GM03348 (cell line): ENCODE data around the gene WFDC1.

Experiments
- DNase-seq: peaks from one replicate; pipeline ENCODE4 v3.0.0; 2012; ENCODE audit warnings: low spot score

The WFDC1 gene

GRCh38 chr16:84355149-84355548, 60.5 kb downstream of the WFDC1 start:
- DNase-seq, result no peak

GRCh38 chr16:84356176-84356575, 61.5 kb downstream of the WFDC1 start:
- DNase-seq, result no peak

- DNase-seq, result no peak
Observed at GRCh38 chr16:84356591-84357116, 62.0 kb downstream of the WFDC1 start.

DNA sequence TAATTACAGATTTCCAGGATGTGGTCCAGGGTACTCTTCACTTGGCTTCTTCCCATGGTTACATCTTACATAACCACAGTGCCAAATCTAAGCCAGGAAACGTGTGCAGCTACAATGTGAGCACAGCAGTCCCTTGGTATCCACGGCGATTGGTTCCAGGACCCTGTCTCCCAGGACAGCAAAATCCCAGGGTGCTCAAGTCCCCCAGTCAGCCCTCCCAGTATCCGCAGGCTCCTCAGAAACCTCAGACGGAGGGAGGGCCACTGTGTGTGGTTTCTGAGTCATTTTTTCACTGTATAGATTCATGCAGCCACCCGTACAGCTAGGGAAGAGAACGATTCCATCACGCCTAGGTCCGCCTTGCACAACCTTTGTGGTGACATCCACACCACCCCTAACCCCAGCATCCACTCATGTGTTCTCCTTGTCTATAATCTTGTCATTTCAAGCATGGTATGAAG, 62.5 kb downstream of the WFDC1 start:
- no peak for DNase-seq

GRCh38 chr16:84358601-84359295, 64.1 kb downstream of the WFDC1 start:
- no peak for DNase-seq

- no peak for DNase-seq
Observed at GRCh38 chr16:84359326-84359725, 64.6 kb downstream of the WFDC1 start.

GRCh38 chr16:84360170-84360569, 65.5 kb downstream of the WFDC1 start:
- DNase-seq, result no peak

DNA sequence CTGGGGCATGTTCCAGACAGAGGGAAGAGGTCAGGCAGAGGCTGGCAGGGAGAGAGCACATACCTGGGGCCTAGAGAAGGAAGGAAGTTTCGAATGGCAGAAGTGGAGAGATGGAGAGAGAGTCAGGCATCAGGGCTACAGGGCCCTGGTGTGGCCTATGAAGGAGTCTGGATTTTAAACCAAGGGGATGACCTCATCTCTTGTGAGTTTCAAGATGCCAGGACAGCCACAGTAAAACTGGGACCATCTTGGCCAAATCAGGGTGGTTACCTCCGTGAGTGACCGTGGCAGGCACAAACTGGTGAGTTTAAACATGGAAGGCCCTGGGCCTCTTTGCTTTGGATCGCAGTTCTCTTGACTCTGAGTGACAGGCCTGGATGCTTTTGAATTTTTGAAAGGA, 66.1 kb downstream of the WFDC1 start:
- no peak for DNase-seq

DNA sequence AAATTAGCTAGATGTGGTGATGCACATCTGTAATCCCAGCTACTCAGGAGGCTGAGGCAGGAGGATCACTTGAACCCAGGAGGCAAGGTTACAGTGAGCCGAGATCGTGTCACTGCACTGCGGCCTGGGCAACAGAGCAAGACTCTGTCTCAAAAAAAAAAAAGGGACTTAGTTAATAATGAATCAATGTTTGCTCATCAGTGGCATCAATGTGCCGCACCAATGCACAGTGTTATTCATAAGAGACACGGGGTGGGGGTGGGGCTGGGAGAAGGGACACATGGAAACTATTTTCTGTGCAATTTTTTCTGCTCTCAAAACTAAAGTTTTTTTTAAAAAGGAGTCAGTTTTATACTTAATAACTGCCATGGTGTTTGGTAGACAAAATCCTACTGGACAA, 66.9 kb downstream of the WFDC1 start:
- no peak for DNase-seq

GRCh38 chr16:84362471-84362941, 67.8 kb downstream of the WFDC1 start:
- DNase-seq, result no peak

DNA sequence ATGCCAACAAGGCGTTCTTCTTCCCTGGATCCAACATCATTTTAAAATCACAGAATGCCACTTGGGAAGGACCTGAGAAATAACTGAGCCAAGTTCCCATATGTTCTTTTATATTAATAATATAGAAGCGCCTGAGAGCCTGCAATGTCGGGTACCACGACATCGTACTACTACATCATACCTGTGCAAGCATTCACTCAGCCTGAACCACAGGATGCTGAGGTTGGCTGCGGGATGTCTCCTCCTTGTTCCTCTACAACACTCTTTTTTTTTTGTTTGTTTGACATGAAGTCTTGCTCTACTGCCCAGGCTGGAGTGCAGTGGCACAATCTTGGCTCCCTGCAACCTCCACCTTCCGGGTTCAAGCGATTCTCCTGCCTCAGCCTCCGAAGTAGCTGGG, 71.5 kb downstream of the WFDC1 start:
- no peak for DNase-seq

GRCh38 chr16:84367297-84367680, 72.6 kb downstream of the WFDC1 start:
- DNase-seq, result no peak

GRCh38 chr16:84367750-84368307, 73.2 kb downstream of the WFDC1 start:
- DNase-seq, result no peak

DNA sequence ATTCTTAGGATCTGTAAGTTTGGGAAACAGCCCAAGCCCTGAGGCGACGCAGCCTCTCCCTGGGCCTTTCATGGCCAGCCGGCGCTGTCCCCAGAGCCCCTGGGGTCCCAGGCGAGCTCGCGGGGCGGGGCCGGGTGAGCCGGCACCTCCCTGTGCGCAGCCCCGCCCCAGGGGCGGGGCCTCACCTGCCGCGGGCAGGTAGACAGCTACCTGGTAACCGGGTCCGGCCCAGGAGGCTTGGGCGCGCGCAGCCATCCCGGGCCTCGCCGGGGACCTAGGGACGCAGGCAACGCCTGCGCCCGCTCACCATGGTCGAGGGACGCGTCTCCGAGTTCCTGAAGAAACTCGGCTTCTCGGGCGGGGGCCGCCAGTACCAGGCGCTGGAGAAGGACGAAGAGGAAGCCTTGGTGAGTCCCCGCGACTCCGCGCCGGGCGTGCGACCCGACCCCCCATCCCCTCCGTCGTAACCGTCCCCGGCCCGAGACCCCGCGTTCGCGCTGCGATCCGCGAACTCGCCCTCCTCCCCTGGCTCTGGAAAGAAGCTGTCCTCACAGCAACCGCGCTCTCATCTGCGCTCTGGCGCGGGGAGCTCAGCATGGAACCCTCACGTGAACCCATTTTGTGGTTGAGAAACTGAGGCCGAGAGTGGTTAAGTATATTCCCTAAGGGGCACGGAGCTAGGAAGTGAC, 73.8 kb downstream of the WFDC1 start, which contains the start of gene ATP2C2:
ATP2C2 (plus strand) TSS at position 231 of the 689 bp plus-strand sequence; CDS start at position 309, 78 bp downstream.
- DNase-seq, result no peak

DNA sequence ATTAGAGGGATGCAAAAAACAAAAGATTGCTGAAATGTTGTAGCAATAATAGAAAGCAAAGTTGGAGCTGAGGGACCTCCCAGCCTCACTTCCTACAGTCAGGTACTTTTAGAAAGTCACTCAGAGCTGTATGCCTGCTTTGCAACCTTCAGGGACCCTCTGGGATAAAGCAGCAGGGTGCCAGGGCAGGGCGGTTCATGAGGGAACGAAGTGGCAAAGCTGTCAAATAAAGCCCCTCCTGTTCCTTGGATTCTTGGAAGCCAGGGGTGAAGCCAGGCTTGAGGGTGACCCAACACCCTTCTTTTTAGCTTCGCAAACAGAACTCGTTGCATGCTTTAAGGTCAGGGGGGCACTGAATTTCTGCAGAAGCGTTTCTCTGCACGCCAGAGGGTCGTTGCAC, 74.4 kb downstream of the WFDC1 start:
- DNase-seq, result no peak

GRCh38 chr16:84369938-84370627, 75.4 kb downstream of the WFDC1 start:
- no peak for DNase-seq

- no peak for DNase-seq
Observed at GRCh38 chr16:84370723-84371552, 76.3 kb downstream of the WFDC1 start.

DNA sequence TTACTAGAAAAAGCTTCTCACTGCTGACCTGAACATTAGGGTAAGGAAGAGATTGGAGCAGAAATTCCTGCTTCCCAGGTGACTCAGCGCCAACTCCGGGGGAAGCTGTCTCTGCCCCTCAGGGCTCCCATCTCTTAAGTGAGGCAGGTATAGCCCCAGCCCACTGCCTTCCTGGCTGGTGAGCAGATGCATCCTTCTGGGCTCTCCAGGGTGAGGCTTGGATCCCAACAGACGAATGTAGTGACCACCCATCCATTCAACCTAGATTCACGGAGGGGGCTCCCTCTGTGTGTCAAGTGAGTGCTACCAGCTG, 76.8 kb downstream of the WFDC1 start:
- DNase-seq, result no peak

DNA sequence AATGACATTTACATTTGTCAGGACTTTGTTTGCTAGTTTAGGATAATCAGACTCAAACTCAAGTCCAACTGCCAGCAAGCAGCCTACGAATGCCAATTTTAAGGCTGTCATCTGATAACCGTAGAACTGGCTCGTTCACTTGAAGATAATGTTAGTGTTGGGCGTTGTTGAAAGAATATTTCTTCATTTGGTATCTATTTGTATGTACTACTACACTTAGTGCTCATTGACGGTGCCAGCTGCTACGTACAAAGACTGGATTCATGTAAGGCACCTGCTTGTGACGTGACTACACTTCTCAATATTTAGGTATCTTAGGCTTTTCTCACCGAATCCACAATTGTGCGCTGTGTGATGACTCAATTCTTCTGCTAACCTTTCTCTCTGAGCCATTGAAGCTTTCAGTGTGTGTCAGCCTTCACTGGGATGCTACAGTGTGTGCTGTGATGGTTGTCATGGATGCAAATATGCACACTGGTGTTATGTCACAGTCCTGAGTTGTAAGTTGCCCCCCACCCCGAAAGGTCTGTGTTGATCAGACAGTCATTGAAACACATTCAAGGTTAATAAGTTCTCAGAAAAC, 79.3 kb downstream of the WFDC1 start:
- DNase-seq, result no peak

DNA sequence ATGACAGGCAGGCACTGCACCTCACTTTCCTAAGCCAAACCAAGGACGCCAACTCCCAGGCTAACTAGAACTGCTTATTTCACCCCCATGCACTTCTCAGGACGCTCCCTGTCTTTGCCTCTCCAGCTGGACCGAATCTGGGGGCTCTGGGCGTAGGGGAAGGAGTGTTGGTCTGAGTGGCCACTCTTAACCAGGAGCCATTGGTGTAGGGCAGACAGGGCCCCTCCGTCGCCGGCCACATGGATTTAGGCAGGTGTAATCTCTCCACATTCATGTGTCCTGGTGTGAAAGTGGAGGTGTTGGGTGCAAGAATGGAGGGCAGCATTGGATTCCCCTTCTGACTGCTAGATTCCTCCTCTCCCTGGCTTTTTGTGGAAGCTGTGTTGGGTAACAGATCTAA, 83.4 kb downstream of the WFDC1 start:
- DNase-seq, result no peak

DNA sequence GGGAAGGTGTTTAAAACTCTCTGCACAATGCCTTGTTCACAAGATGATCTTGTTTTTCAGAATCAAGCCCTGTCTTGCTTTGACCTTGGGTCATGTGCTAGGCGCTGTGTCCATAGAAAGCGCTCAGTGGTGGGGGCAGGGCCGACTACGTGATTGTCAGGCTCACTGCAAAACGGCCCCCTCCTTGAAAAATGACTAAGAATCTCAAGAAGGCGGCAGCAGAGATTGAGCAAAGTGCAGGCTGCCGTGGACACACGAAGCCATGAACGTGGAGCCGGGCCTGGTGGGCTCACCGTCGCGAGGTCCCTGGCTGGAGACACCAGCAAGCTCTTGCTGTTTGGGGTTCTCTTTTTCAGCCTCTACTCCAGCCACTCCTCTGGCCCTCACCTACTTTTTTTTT, 83.9 kb downstream of the WFDC1 start:
- DNase-seq, result no peak
